Measurements from ENCODE around the gene ZNF662.

The ZNF662 gene

GRCh38 chr3:42868841-42869240 lies 37.1 kb upstream of the ZNF662 start:
- DNase-seq (ENCODE audit: low spot score) (no peak), ATAC-seq (ENCODE audit: low read depth) (no peak; the same call in 2 of the 3 replicates)
- TF ChIP-seq CTCF (IDR thresholded peaks at IDR 0.05; ENCODE audit: poor library complexity, severe bottlenecking) = no peak
- Histone ChIP-seq H3K36me3 (ENCODE audit: low read depth) (no peaks in the 10 kb centered on the region), H3K9me3 (ENCODE audit: severe bottlenecking) (no peaks in the 10 kb centered on the region), H3K4me1 (ENCODE audit: insufficient read depth, poor library complexity, severe bottlenecking) (no peaks in the 10 kb centered on the region), H3K27ac (ENCODE audit: poor library complexity, severe bottlenecking) (no peak overlapping the region), H3K27me3 (ENCODE audit: insufficient read depth, poor library complexity, severe bottlenecking) (no peaks in the 10 kb centered on the region), H3K4me3 (ENCODE audit: severe bottlenecking) (no peak overlapping the region)

- no peak for TF ChIP-seq CTCF (IDR thresholded peaks at IDR 0.05; ENCODE audit: poor library complexity, severe bottlenecking)
- Histone ChIP-seq H3K27me3 (ENCODE audit: insufficient read depth, poor library complexity, severe bottlenecking) (no peaks in the 10 kb centered on the region), H3K27ac (ENCODE audit: poor library complexity, severe bottlenecking) (no peak overlapping the region), H3K4me1 (ENCODE audit: insufficient read depth, poor library complexity, severe bottlenecking) (no peaks in the 10 kb centered on the region), H3K9me3 (ENCODE audit: severe bottlenecking) (no peaks in the 10 kb centered on the region), H3K4me3 (ENCODE audit: severe bottlenecking) (no peak overlapping the region), H3K36me3 (ENCODE audit: low read depth) (no peaks in the 10 kb centered on the region)
- no peak for DNase-seq (ENCODE audit: low spot score)
- no peak for ATAC-seq (ENCODE audit: low read depth)
These were observed 34.2 kb upstream of the ZNF662 start for GRCh38 chr3:42871592-42872196.

DNA sequence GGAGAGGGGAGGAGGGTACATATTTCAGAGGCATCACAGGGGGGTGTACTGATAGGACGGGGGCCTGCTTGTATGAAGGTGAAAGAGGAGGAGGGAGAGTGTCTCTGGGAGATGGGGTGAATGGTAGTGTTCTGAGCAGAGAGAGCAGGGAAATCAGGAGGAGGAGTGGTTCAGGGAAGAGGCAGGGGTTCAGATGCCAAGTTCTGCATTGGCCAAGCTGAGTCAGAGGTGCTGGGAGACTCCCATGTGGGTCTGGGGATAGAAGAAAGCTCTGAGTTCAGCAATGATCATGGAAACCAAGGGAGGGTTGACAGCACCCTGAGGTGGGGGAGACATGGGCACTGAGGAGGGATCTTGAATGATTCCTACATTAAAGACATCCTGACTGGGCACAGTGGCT lies 33.2 kb upstream of the ZNF662 start:
- Histone ChIP-seq H3K27me3 (ENCODE audit: insufficient read depth, poor library complexity, severe bottlenecking) (no peaks in the 10 kb centered on the region), H3K4me3 (ENCODE audit: severe bottlenecking) (no peak overlapping the region)

GRCh38 chr3:42873221-42873982 lies 32.5 kb upstream of the ZNF662 start:
- no peak overlapping the region for H3K27ac ChIP-seq (ENCODE audit: poor library complexity, severe bottlenecking)
- no peak for ATAC-seq (ENCODE audit: low read depth)
- H3K4me1 ChIP-seq (ENCODE audit: insufficient read depth, poor library complexity, severe bottlenecking) = no peaks in the 10 kb centered on the region
- no peaks in the 10 kb centered on the region for H3K9me3 ChIP-seq (ENCODE audit: severe bottlenecking)
- no peak for DNase-seq (ENCODE audit: low spot score)
- H3K4me3 ChIP-seq (ENCODE audit: severe bottlenecking) = no peak overlapping the region
- no peak for TF ChIP-seq CTCF (IDR thresholded peaks at IDR 0.05; ENCODE audit: poor library complexity, severe bottlenecking)
- H3K27me3 ChIP-seq (ENCODE audit: insufficient read depth, poor library complexity, severe bottlenecking) = no peaks in the 10 kb centered on the region
- H3K36me3 ChIP-seq (ENCODE audit: low read depth) = no peaks in the 10 kb centered on the region

More for the DNA sequence above, 33.2 kb upstream of the ZNF662 start:
- Histone ChIP-seq H3K27ac (ENCODE audit: poor library complexity, severe bottlenecking) (no peak overlapping the region), H3K36me3 (ENCODE audit: low read depth) (no peaks in the 10 kb centered on the region), H3K4me1 (ENCODE audit: insufficient read depth, poor library complexity, severe bottlenecking) (no peaks in the 10 kb centered on the region), H3K9me3 (ENCODE audit: severe bottlenecking) (no peaks in the 10 kb centered on the region)
- no peak for DNase-seq (ENCODE audit: low spot score)
- ATAC-seq (ENCODE audit: low read depth) = no peak
- TF ChIP-seq CTCF (IDR thresholded peaks at IDR 0.05; ENCODE audit: poor library complexity, severe bottlenecking) = no peak

DNA sequence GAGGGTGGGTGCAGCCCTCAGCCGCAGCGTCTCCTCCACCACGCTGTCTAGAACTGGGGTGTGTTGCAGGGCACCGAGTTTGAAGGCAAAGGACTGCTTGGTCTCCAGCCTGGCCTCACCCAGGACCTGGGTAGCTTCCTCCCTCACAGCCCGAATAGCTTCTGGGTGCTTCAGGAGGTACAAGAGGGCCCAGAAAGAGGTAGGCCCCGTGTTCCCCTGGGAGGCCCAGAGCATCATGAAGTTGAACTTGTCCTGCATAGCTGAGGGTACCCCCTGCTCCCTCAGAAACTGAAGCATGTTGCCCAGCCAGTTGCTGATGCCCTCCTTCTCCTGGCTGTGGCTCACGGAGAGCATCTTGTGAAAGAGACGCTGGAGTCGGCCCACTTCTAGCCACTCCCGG lies 31.2 kb upstream of the ZNF662 start:
- no peaks in the 10 kb centered on the region for H3K4me1 ChIP-seq (ENCODE audit: insufficient read depth, poor library complexity, severe bottlenecking)
- no peak for DNase-seq (ENCODE audit: low spot score)
- TF ChIP-seq CTCF (IDR thresholded peaks at IDR 0.05; ENCODE audit: poor library complexity, severe bottlenecking) = no peak

More for the DNA sequence above, 31.2 kb upstream of the ZNF662 start:
- Histone ChIP-seq H3K4me3 (ENCODE audit: severe bottlenecking) (no peak overlapping the region), H3K27me3 (ENCODE audit: insufficient read depth, poor library complexity, severe bottlenecking) (no peaks in the 10 kb centered on the region), H3K9me3 (ENCODE audit: severe bottlenecking) (no peaks in the 10 kb centered on the region), H3K27ac (ENCODE audit: poor library complexity, severe bottlenecking) (no peak overlapping the region), H3K36me3 (ENCODE audit: low read depth) (no peaks in the 10 kb centered on the region)
- no peak for ATAC-seq (ENCODE audit: low read depth)
